NCI-H146 (cell line): Measurements from ENCODE around the gene KRTAP4-9.
"Not testable (repeated sequence)": the region's sequence is repeated elsewhere in the genome, so short reads cannot be mapped to it uniquely, and the experiment has no call there.

Source experiments
- DNase-seq: peaks from one replicate; lab custom pipeline; 2025; lab: John Stamatoyannopoulos, UW

KRTAP4-9 gene

DNA sequence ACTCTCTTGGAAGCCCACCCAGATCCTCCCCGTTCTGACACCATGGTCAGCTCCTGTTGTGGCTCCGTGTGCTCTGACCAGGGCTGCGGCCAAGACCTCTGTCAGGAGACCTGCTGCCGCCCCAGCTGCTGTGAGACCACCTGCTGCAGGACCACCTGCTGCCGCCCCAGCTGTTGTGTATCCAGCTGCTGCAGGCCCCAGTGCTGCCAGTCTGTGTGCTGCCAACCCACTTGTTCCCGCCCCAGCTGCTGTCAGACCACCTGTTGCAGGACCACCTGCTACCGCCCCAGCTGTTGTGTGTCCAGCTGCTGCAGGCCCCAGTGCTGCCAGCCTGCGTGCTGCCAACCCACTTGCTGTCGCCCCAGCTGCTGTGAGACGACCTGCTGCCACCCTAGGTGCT lies at the start of gene KRTAP4-9:
Gene KRTAP4-9, plus strand, starts transcription at position 43 of the 400 bp plus-strand sequence. Its CDS starts 0 bp downstream, at position 43.
- peak; percentile 23 for DNase-seq

DNA sequence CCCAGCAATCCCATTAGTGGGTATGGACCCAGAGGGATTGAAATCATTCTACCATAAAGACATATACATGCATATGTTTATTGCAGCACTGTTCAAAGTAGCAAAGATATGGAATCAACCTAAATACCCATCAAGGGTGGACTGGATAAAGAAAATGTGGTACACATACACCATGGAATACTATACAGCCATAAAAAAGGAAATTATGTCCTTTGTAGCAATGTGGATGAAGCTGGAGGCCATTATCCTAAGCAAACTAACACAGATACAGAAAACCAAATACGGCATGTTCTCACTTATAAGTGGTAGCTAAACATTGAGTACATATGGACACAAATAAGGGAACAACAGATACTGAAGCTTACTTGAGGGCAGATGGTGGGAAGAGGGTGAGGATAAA lies 47.6 kb upstream of the KRTAP4-9 start:
- no peak for DNase-seq

DNA sequence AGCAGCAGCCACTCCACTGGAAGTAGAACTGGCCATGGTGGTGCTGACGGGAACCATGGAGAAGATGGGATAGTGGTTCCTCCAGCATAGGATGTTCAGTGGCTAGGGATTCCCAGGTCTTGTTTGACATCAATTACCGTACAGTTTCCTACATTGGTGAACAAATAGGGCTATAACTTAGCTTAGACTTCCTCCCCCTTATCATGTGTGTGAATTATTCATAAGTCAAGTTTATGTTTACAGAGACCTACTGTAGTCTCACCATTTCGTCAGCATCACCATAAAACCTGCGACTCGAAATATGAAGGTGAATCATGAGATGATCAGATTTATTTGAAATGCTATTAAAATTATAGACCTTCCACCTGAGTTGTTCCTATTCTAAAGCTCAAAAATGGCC lies 46.4 kb upstream of the KRTAP4-9 start:
- DNase-seq = peak; percentile 31

GRCh38 chr17:41059276-41060051 lies 45.7 kb upstream of the KRTAP4-9 start:
- DNase-seq = peak; percentile 87

GRCh38 chr17:41060052-41060604 lies 45.1 kb upstream of the KRTAP4-9 start, which contains the start of gene KRTAP2-3:
KRTAP2-3 (minus strand) TSS chr17:41060114; CDS start chr17:41060050, 64 bp downstream.
- DNase-seq = peak; percentile 57

DNA sequence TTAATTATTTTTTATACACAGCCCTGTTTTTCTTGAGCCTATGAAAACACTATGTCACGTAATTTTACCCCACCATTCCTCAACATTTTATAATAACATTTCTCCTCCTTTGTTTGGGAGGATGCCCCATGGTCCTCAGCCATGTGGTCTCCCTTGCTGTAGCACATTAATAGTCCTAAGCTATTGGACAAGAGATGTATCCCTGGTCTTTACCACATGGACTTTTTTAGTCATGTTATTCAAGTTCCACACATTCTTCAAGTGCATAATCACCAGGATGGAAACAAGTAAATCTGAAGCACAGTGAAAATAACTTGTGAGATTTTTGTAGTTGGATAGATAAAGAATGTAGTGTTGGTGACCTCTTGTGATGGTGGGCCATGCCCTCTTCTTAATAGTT lies 43.2 kb upstream of the KRTAP4-9 start:
- DNase-seq = no peak

DNA sequence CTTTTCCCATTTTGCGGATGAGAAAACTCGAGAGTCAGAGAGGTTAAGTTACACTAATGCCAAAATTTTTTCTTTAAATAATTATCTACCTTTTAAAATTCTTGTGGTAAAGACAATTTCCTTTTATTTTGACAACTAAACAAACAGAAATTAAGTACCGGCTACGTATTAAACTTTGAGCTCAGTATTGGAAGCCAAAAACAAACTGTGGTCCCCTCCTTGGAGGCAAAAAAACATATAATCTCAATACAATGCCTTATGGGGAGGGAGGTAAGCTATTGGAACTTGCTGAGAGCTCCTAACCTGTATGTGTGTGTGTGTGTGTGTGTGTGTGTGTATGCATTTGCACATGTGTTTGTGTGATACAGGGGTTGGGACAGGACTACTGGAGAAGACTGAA lies 41.7 kb upstream of the KRTAP4-9 start:
- DNase-seq = no peak

DNA sequence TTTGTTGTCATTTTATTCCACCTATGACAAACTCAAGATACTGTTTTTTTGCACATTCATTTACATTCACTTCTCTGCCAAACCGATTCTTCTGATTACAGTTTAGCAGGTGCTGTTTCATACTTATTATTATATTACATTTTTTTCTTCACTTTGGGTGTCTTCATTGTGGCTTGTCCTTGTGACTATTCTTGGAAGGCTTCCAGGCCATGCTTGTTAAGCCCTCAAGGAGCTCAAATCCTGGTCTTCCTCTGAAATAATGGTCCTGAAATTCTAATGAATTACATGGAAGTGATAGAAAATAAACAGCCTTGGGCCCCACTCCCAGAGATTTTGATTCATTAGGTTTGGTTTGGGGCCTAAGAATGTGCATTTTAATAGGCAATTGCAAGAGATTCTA lies 40.9 kb upstream of the KRTAP4-9 start:
- no peak for DNase-seq

GRCh38 chr17:41065016-41065689 lies 40.0 kb upstream of the KRTAP4-9 start:
- DNase-seq = not testable (repeated sequence)

GRCh38 chr17:41065829-41066624 lies 39.2 kb upstream of the KRTAP4-9 start, which contains the start of gene KRTAP2-4:
KRTAP2-4 (minus strand) TSS chr17:41065879; CDS start chr17:41065845, 34 bp downstream.
- DNase-seq = peak; percentile 41

DNA sequence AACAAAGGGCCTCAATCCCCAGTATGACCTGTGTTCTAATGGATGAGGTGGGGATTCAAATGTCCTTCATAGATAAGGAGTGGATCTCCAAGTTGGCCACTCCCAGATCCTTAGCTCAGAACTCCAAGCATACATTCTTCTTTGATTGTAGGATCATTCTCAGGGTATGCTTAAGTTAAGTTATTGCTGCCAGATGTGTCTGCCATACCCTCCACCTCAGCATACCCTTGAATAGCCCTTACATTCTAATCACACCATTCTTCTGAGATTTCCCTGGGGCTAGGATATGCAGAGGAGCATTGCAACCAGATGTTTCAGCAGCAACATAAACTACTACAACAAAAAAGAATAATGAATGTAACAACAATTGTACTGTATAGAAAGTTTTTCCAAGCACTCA lies 37.9 kb upstream of the KRTAP4-9 start:
- DNase-seq = no peak

DNA sequence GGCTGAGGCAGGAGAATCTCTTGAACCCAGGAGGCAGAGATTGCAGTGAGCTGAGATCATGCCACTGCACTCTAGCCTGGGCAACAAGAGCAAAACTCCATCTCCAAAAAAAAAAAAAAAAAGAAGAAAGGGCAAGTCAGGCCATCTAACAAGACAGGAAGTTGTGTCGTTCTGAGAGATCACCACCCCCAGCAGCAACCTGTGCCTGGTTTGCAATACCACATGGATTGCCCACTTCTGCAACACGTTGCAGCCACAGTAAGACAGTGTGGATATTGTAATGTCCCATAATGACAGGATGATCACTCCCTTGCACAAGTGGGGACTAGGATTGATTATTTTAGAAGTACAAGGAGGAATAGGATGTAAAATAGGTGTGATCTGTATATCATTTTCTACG lies 36.2 kb upstream of the KRTAP4-9 start:
- DNase-seq = no peak

DNA sequence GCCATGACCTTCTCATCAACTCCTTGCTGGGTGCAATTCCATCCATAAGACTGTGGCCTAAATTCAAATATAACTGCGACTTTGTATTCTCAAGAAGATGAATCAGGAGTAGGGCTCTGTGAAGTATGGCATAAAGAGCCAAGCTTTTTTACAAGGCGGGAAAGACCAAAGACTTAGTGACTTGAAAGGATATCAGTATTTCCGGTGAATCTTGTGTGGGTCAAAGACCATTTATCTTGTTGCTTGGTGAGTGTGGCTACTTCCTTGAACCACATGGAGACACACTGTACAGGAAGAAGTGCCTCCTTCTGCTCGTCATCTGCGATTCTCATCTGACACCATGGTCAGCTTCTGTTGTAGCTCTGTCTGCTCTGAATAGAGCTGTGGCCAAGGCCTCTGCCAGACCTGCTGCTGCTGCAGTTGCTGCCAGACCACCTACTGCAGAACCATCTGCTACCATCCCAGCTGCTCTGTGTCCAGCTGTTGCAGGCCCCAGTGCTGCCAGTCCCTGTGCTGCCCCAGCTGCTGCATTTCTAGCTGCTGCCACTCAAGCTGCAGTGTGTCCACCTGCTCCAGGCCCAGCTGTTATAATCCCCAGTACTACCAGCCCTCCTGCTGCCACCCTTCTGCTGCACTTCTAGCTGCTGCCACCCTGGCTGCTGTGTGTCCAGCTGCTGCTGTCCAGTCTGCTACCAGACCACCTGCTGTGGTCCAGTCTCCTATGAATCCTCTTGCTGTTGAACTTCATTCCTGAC lies 33.4 kb upstream of the KRTAP4-9 start:
- peak; percentile 62 for DNase-seq

- DNase-seq = no peak
Measured at GRCh38 chr17:41073676-41074075, 31.5 kb upstream of the KRTAP4-9 start.

- DNase-seq = no peak
Measured at GRCh38 chr17:41076788-41077187, 28.4 kb upstream of the KRTAP4-9 start.

DNA sequence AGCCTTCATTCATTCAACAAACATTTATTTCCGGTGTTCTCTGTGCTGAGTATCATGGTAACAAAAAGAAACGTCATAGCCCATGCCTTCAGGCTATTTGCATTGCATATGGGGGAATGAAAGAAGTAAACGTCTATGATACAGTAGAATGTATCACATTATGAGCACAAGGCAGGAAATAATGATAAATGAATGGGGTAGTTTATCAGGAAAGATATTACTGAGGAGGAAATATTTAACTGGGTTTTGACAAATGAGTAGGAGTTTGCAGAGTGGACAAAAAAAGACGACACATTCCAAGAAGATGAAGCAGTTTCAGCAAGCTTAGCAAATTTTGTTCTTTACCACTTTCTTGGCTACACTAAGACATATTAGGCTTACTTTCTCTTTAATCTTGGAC lies 22.6 kb upstream of the KRTAP4-9 start:
- no peak for DNase-seq

DNA sequence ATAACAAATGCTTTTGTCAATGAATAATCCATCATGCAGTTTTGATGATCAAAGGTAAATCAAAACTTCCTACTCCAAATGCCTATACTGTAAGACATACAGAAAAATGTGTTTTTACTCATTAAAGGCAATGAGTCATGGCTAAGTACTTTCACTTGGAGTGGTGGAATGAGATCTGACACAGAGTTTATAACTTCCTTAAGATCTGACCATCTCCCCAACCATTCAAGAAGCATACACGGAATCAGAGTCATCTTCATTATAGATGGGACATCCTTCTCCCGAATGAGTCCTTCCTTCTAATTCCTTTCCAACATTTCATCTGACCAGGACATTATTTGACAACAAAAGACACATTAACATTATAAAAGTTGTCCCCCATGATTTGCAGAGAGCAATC lies 21.8 kb upstream of the KRTAP4-9 start:
- not testable (repeated sequence) for DNase-seq

DNA sequence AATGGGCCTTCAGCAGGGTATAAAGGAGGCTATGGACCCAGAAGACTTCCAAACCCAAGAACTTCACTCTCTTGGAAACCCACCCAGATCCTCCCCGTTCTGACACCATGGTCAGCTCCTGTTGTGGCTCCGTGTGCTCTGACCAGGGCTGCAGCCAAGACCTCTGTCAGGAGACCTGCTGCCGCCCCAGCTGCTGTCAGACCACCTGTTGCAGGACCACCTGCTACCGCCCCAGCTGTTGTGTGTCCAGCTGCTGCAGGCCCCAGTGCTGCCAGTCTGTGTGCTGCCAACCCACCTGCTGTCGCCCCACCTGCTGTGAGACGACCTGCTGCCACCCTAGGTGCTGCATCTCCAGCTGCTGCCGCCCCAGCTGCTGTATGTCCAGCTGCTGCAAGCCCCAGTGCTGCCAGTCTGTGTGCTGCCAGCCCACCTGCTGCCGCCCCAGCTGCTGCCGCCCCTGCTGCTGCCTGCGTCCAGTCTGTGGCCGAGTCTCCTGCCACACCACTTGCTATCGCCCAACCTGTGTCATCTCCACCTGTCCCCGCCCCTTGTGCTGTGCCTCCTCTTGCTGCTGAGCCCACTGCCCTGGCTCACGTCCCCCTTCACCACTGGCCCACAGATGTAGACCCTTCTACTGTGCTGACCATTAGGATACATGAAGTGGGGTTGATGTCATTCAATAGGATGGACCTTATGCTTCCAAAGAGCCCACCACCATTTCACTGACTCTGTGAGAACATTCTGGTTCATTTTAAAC lies 20.9 kb upstream of the KRTAP4-9 start, which contains the start of gene KRTAP4-7:
Gene KRTAP4-7, plus strand, starts transcription at position 51 of the 757 bp plus-strand sequence. Its CDS starts 57 bp downstream, at position 108.
- DNase-seq = not testable (repeated sequence)

GRCh38 chr17:41088760-41089352 lies 16.3 kb upstream of the KRTAP4-9 start:
- DNase-seq = not testable (repeated sequence)

DNA sequence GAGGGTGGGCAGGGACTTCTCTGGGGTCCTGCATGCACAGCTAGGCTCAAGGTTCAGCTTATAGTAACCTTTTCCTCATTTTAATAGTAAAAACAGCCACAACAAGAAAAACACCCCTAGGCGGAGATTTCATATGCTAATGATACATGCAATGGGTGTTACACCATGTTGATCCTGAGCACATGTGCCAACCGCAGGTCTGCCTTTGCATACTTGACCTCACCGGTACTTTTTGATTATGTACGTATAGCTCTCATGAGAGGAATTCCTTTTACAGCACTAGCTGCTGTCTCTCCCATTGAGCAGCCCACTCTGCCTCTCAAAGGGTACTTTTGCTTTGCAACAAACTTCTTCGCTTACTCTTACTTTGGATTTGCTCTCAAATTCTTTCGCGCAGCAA lies 9.1 kb upstream of the KRTAP4-9 start:
- DNase-seq = no peak
